DND-41 (cell line): Measurements from ENCODE around the gene RGS12.

Experiments used
- ATAC-seq: fragments of 200-7000 bp; cut with Tn5 transposase; 3 replicates; pipeline ENCODE4 v1.9.1; 2021; ENCODE audit warnings: low read depth; ENCODE audit not compliant: insufficient read depth
- DNase-seq: peaks from one replicate; pipeline ENCODE4 v3.0.0-alpha.2; 2020
- H2AFZ ChIP-seq: 2 replicates; pipeline ENCODE4 v1.6.0; 2012; ENCODE audit warnings: low read depth, low read length
- H3K27ac ChIP-seq: 2 replicates; pipeline ENCODE4 v1.5.1; 2012; ENCODE audit warnings: low read length, inconsistent platforms
- H3K27me3 ChIP-seq: fragments of 200-600 bp; sonication (generic); 2 replicates; pipeline ENCODE4 v1.6.0; 2012; ENCODE audit warnings: low read length, mild to moderate bottlenecking, inconsistent platforms; ENCODE audit not compliant: insufficient read depth, poor library complexity
- H3K36me3 ChIP-seq: 2 replicates; pipeline ENCODE4 v1.5.1; 2012; ENCODE audit warnings: low read length, inconsistent platforms; ENCODE audit not compliant: insufficient read depth
- H3K4me1 ChIP-seq: 2 replicates; pipeline ENCODE4 v1.5.1; 2012; ENCODE audit warnings: mild to moderate bottlenecking, low read length; ENCODE audit not compliant: insufficient read depth
- H3K4me2 ChIP-seq: 2 replicates; pipeline ENCODE4 v1.6.0; 2012; ENCODE audit warnings: mild to moderate bottlenecking, moderate library complexity, low read length, inconsistent platforms; ENCODE audit not compliant: insufficient read depth
- H3K4me3 ChIP-seq, 2 experiments: fragments of 200-600 bp in 1 of 2; shearing (Covaris generic) in 1 of 2; 2 replicates each; pipeline ENCODE4 v1.5.1; 2012 to 2016; ENCODE audit warnings: inconsistent platforms in 2 of 2, low read length in 2 of 2, mild to moderate bottlenecking in 2 of 2, low read depth in 1 of 2, moderate library complexity in 1 of 2
- H3K79me2 ChIP-seq: 2 replicates; pipeline ENCODE4 v1.6.0; 2012; ENCODE audit warnings: low read length, inconsistent platforms; ENCODE audit not compliant: insufficient read depth
- H3K9ac ChIP-seq: 2 replicates; pipeline ENCODE4 v1.6.0; 2012; ENCODE audit warnings: low read depth, mild to moderate bottlenecking, inconsistent platforms, low read length, moderate library complexity
- H3K9me3 ChIP-seq: 2 replicates; pipeline ENCODE4 v1.5.1; 2012; ENCODE audit warnings: low read length, moderate library complexity, mild to moderate bottlenecking, inconsistent platforms; ENCODE audit not compliant: insufficient read depth, severe bottlenecking
- H4K20me1 ChIP-seq: 2 replicates; pipeline ENCODE4 v1.6.0; 2012; ENCODE audit warnings: low read length; ENCODE audit not compliant: insufficient read depth
- EZH2 ChIP-seq: IDR thresholded peaks from 3 replicates; pipeline ENCODE4 v1.6.1; 2012; ENCODE audit warnings: borderline replicate concordance, low read depth, mild to moderate bottlenecking, moderate library complexity, low read length, inconsistent platforms; ENCODE audit not compliant: severe bottlenecking
- TF ChIP-seq, protein P1 (sequence below): IDR thresholded peaks from 2 replicates; pipeline ENCODE4 v1.5.1; 2012; ENCODE audit warnings: borderline replicate concordance, low read length, moderate library complexity, mild to moderate bottlenecking; ENCODE audit not compliant: poor library complexity, severe bottlenecking; ENCODE audit errors: extremely low read depth

Gene RGS12

DNA sequence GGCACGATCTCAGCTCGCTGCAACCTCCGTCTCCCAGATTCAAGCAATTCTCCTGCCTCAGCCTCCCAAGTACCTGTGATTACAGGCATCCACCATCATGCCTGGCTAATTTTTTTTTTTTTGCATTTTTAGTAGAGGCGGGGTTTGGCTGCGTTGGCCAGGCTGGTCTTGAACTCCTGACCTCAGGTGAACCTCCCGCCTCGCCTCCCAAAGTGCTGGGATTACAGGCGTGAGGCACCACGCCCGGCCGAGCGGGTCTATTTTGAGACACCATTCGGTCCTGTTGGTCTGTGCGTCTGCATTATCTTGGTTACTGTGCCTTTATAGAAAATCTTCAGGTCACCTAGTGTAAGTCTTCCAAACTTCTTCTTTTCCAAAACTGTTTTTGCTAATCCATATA lies 21.7 kb upstream of the RGS12 start:
- Histone ChIP-seq H3K27me3 (peaks cover 3% of the 10 kb centered on the region), H3K27ac (no peak overlapping the region), H2AFZ (no peak overlapping the region), H3K4me3 (no peak overlapping the region), H3K4me2 (no peak overlapping the region), H4K20me1 (no peaks in the 10 kb centered on the region), H3K9me3 (no peaks in the 10 kb centered on the region), H3K36me3 (no peaks in the 10 kb centered on the region), H3K4me1 (no peaks in the 10 kb centered on the region), H3K9ac (no peak overlapping the region), H3K79me2 (no peaks in the 10 kb centered on the region)
- no peak for ATAC-seq
- no peak for TF ChIP-seq EZH2
- TF ChIP-seq, protein P1, sequence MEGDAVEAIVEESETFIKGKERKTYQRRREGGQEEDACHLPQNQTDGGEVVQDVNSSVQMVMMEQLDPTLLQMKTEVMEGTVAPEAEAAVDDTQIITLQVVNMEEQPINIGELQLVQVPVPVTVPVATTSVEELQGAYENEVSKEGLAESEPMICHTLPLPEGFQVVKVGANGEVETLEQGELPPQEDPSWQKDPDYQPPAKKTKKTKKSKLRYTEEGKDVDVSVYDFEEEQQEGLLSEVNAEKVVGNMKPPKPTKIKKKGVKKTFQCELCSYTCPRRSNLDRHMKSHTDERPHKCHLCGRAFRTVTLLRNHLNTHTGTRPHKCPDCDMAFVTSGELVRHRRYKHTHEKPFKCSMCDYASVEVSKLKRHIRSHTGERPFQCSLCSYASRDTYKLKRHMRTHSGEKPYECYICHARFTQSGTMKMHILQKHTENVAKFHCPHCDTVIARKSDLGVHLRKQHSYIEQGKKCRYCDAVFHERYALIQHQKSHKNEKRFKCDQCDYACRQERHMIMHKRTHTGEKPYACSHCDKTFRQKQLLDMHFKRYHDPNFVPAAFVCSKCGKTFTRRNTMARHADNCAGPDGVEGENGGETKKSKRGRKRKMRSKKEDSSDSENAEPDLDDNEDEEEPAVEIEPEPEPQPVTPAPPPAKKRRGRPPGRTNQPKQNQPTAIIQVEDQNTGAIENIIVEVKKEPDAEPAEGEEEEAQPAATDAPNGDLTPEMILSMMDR, result no peak
- no peak for DNase-seq

DNA sequence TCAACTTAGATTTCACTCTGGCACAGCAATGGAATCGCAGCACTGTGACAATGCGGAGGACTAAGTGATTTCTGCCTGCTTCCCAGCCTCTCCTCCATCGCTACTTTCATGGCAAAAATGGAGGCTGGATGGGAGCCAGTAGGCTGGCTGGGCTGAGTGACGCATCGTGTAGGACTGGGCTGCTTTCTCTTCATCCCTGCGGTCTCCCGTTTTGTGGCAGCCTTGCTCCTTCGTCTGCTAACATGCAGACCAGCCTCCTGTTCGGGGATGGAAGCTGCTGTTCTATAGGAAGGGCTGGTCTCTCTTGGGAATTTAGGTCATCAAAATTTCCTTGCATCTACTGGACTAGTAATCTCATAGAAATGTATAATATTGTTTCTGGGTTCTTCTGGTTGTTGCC lies 15.8 kb upstream of the RGS12 start:
- Histone ChIP-seq H3K4me3 (no peak overlapping the region), H2AFZ (no peak overlapping the region), H3K27ac (no peak overlapping the region), H3K9me3 (no peaks in the 10 kb centered on the region), H3K27me3 (peaks cover 5% of the 10 kb centered on the region), H3K4me1 (no peaks in the 10 kb centered on the region), H3K9ac (no peak overlapping the region), H3K79me2 (no peaks in the 10 kb centered on the region), H3K36me3 (no peaks in the 10 kb centered on the region), H3K4me2 (no peak overlapping the region), H4K20me1 (no peaks in the 10 kb centered on the region)
- ATAC-seq (no peak), DNase-seq (no peak)
- TF ChIP-seq, protein P1, result no peak
- TF ChIP-seq EZH2, result no peak

DNA sequence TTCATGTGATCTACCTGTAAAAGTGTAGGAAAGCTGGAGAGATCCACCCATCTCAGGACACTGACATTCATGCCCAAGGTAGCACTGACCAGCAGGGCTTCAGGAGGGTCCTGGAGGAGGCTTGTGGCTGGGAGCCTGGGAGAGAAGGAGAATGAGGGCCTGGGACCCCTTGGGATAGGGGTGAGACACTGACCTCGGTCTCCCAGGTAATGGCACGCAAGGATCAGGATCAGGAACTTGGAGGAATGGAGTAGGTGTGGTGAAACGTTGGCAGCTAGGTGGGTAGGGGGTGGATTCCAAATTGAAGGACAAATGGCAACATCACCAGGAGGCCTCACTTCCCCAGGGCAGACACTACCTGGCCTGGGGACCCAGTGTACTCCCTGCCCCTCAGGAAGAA lies 12.4 kb upstream of the RGS12 start:
- no peak for DNase-seq
- Histone ChIP-seq H3K9me3 (no peaks in the 10 kb centered on the region), H3K79me2 (no peaks in the 10 kb centered on the region), H3K4me2 (no peak overlapping the region), H2AFZ (no peak overlapping the region), H3K4me1 (no peaks in the 10 kb centered on the region), H3K27me3 (peaks cover 2% of the 10 kb centered on the region), H4K20me1 (no peaks in the 10 kb centered on the region), H3K27ac (no peak overlapping the region), H3K36me3 (no peaks in the 10 kb centered on the region), H3K9ac (no peak overlapping the region), H3K4me3 (no peak overlapping the region)
- ATAC-seq, result no peak
- TF ChIP-seq, protein P1, result no peak
- no peak for TF ChIP-seq EZH2

DNA sequence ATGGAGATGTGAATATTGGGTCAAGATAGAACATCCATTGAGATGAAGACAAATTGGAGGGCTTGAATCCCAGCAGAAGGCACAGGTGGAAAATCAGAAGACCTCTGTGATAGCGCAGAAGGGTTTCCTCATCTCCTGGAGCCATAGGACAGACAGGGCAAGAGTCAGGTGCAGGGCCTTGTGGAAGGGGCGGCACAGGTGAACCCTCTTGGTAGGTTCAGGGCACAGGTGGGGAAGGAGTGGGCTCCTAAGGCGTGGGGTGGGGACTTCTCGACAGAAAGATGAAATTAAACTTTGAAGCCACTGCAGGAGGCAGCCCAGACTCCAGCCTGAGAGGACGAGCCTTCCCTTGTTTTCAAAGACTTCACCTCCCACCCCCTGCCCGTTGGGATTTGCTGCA lies 9.3 kb upstream of the RGS12 start:
- Histone ChIP-seq H3K9me3 (no peaks in the 10 kb centered on the region), H3K27ac (no peak overlapping the region), H3K9ac (no peak overlapping the region), H3K79me2 (no peaks in the 10 kb centered on the region), H4K20me1 (peaks cover 1% of the 10 kb centered on the region; the same call in 1 of the 2 replicates), H2AFZ (no peak overlapping the region), H3K4me3 (no peak overlapping the region), H3K4me1 (no peaks in the 10 kb centered on the region), H3K36me3 (no peaks in the 10 kb centered on the region), H3K27me3 (peaks cover 2% of the 10 kb centered on the region), H3K4me2 (no peak overlapping the region)
- TF ChIP-seq EZH2, result no peak
- TF ChIP-seq, protein P1, result no peak
- DNase-seq, result no peak
- ATAC-seq, result no peak
